GM12874 (cell line): ENCODE results near the gene GAD1.

ENCODE experiments used
- TF ChIP-seq, protein P1 (sequence below): IDR thresholded peaks from 2 replicates; pipeline ENCODE4 v1.5.1; 2011; ENCODE audit warnings: low read depth, mild to moderate bottlenecking, control low read depth, low read length, moderate library complexity; ENCODE audit not compliant: insufficient read depth

The GAD1 gene

DNA sequence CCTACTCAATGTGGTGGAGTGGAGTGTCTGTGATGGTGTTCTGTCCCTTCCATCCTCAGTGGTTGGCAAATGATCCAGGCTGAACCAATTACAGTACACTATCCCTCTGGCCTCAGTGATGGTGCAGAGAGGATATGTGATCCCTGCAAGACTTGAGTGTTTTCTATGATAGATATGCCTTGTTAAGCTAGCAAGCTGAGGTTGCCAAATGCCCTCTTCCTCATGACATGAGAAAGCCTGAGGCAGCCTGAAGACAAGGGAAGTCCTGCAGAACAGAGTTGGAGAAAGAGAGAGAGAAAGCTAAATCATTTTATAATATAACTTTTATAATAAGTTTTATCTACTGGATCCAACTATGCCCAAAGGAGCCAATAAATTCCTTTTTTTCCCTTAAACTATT lies 70.8 kb downstream of the GAD1 start:
- TF ChIP-seq, protein P1, sequence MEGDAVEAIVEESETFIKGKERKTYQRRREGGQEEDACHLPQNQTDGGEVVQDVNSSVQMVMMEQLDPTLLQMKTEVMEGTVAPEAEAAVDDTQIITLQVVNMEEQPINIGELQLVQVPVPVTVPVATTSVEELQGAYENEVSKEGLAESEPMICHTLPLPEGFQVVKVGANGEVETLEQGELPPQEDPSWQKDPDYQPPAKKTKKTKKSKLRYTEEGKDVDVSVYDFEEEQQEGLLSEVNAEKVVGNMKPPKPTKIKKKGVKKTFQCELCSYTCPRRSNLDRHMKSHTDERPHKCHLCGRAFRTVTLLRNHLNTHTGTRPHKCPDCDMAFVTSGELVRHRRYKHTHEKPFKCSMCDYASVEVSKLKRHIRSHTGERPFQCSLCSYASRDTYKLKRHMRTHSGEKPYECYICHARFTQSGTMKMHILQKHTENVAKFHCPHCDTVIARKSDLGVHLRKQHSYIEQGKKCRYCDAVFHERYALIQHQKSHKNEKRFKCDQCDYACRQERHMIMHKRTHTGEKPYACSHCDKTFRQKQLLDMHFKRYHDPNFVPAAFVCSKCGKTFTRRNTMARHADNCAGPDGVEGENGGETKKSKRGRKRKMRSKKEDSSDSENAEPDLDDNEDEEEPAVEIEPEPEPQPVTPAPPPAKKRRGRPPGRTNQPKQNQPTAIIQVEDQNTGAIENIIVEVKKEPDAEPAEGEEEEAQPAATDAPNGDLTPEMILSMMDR: no peak

DNA sequence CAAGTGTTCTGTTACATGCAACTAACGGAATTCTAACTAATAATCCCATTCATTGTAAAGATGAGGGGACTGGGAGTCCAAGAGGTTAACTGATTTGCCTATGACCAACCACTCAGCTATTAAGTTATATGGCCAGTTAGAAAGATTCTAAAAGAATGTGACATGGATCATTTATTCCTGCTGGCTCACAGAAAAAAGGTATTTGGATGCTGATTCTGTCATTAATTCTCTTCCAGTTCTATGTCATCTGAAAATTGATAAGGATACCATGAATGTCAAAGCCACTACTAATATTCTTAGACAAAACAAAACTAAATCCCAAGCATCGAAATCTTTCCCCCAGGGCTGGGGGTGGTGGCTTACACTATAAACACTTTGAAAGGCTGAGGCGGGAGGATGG lies 71.2 kb downstream of the GAD1 start:
- TF ChIP-seq, protein P1: no peak

DNA sequence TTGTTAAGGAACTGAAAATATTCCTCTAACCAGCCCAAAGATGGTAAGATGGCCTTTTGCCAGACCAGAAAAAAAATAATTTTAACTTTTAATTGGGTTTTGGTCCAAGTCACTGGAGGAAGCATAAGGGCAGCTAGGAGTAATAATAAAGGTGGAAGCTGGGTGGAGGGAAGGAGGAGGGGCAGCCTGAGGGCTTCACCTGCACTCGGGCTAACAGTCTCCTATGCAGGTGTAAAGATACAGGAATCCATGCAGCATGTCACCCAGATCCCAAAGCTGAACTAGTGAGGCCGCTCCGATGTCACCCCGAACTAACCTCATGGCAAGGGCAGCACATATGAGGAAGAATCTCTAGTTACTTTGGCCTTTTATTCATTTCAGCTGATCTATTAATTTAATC lies 75.2 kb downstream of the GAD1 start:
- TF ChIP-seq, protein P1: no peak

DNA sequence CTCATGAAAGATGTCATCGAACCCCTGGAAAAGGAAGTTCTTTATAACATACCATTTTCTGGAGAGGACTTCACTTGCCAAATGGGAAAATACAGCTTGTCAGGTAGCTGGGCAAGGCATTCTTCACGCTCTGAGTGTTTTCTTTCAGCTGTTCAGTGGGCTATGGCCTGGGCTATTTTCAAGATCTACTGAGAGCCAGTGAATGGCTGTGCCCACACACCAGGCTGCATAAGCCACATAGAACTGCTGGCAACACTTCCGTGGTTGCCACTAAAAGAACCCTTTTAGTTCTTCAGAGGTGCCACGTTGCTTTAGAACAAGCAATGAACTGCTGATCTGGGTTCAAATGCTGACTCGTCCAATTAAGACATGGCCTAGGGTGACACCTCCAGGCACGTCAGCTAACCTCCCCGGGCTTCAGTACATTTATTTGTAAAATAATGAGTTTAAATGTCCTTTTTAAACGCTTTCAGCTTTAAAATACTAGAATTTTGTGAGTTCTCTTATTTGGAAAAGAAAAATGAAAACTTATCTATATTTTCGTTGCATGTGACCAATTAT lies 75.8 kb downstream of the GAD1 start:
- TF ChIP-seq, protein P1: no peak

GRCh38 chr2:170895023-170895757 lies 78.5 kb downstream of the GAD1 start:
- TF ChIP-seq, protein P1: no peak

GRCh38 chr2:170896622-170897021 lies 79.9 kb downstream of the GAD1 start:
- TF ChIP-seq, protein P1: no peak

DNA sequence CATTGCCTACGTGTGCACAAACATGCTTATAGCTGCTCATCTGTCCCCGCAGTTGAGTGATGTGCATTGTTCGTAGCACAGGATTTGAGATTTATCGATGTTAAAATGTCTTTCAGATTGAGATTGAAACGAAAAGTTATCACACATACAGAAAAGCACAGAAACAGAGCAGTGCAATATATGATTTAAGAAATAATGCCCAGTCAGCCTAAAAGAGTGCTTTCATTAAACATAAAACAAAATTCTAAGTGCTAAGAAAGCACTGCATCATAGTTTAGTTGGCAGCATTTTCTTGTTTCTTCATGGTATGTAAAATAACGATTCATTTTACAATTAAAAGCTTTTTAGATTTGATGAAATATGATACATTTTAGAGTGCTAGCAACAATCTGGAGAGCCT lies 80.4 kb downstream of the GAD1 start:
- TF ChIP-seq, protein P1: no peak
